Measurements from ENCODE around the gene TMEM248.
A peak's percentile ranks its signal among the peaks of the same experiment; 100 is the strongest.

Gene TMEM248

GRCh38 chr7:66919704-66920103 lies 1.3 kb upstream of the TMEM248 start:
- Mint-ChIP-seq H3K27me3 (no peaks in the 10 kb centered on the region), H3K9me3 (no peaks in the 10 kb centered on the region), H3K4me3 (peak overlapping the region; percentile 24), H3K27ac (no peak overlapping the region), H3K36me3 (no peaks in the 10 kb centered on the region), H3K4me1 (peaks cover 17% of the 10 kb centered on the region)
- DNase-seq (ENCODE audit: low spot score in 2 of 2) (no peak), ATAC-seq (ENCODE audit: low read depth) (no peak)

- Mint-ChIP-seq H3K27me3 (no peaks in the 10 kb centered on the region), H3K36me3 (peaks cover under 1% of the 10 kb centered on the region), H3K27ac (peak overlapping the region; percentile 89), H3K9me3 (no peaks in the 10 kb centered on the region), H3K4me3 (no peak overlapping the region), H3K4me1 (peaks cover 18% of the 10 kb centered on the region)
- ATAC-seq (ENCODE audit: low read depth) (no peak), DNase-seq (ENCODE audit: low spot score in 2 of 2) (no peak)
Measured at GRCh38 chr7:66920256-66920655, 769 bp upstream of the TMEM248 start.

- Mint-ChIP-seq H3K9me3 (no peaks in the 10 kb centered on the region), H3K27ac (peak overlapping the region; percentile 89), H3K4me3 (peak overlapping the region; percentile 97), H3K27me3 (no peaks in the 10 kb centered on the region), H3K4me1 (peaks cover 23% of the 10 kb centered on the region), H3K36me3 (peaks cover 6% of the 10 kb centered on the region)
- peak in 1 of 2 donors; percentile 18 for DNase-seq (ENCODE audit: low spot score in 2 of 2)
- ATAC-seq (ENCODE audit: low read depth) = peak; percentile 26
Measured at GRCh38 chr7:66921396-66921917, 432 bp downstream of the TMEM248 start.

- Mint-ChIP-seq H3K36me3 (peaks cover 6% of the 10 kb centered on the region), H3K27me3 (no peaks in the 10 kb centered on the region), H3K9me3 (no peaks in the 10 kb centered on the region), H3K27ac (peak overlapping the region; percentile 89), H3K4me1 (peaks cover 24% of the 10 kb centered on the region), H3K4me3 (peak overlapping the region; percentile 97)
- ATAC-seq (ENCODE audit: low read depth) (peak; percentile 51), DNase-seq (ENCODE audit: low spot score in 2 of 2) (peak in 1 of 2 donors; percentile 39)
Measured at GRCh38 chr7:66921918-66922486, 977 bp downstream of the TMEM248 start.

- Mint-ChIP-seq H3K36me3 (peaks cover 10% of the 10 kb centered on the region), H3K9me3 (no peaks in the 10 kb centered on the region), H3K4me3 (peak overlapping the region; percentile 8), H3K27ac (peak overlapping the region; percentile 22), H3K4me1 (peaks cover 44% of the 10 kb centered on the region), H3K27me3 (no peaks in the 10 kb centered on the region)
- DNase-seq (ENCODE audit: low spot score in 2 of 2) = no peak
- no peak for ATAC-seq (ENCODE audit: low read depth)
Measured at GRCh38 chr7:66925255-66925654, 4.2 kb downstream of the TMEM248 start.

GRCh38 chr7:66927348-66927948 lies 6.4 kb downstream of the TMEM248 start:
- Mint-ChIP-seq H3K4me1 (peaks cover 37% of the 10 kb centered on the region), H3K27me3 (no peaks in the 10 kb centered on the region), H3K9me3 (no peaks in the 10 kb centered on the region), H3K27ac (no peak overlapping the region), H3K4me3 (no peak overlapping the region), H3K36me3 (peaks cover 12% of the 10 kb centered on the region)
- DNase-seq (ENCODE audit: low spot score in 2 of 2) = no peak
- no peak for ATAC-seq (ENCODE audit: low read depth)

GRCh38 chr7:66928388-66928787 lies 7.4 kb downstream of the TMEM248 start:
- no peak overlapping the region for H3K4me3 Mint-ChIP-seq
- H3K9me3 Mint-ChIP-seq = no peaks in the 10 kb centered on the region
- DNase-seq (ENCODE audit: low spot score in 2 of 2) (no peak), ATAC-seq (ENCODE audit: low read depth) (no peak)
- peaks cover 37% of the 10 kb centered on the region for H3K4me1 Mint-ChIP-seq
- H3K36me3 Mint-ChIP-seq = peaks cover 12% of the 10 kb centered on the region
- no peak overlapping the region for H3K27ac Mint-ChIP-seq
- H3K27me3 Mint-ChIP-seq = no peaks in the 10 kb centered on the region

- H3K36me3 Mint-ChIP-seq = peaks cover 14% of the 10 kb centered on the region
- H3K27ac Mint-ChIP-seq = no peak overlapping the region
- ATAC-seq (ENCODE audit: low read depth) = no peak
- DNase-seq (ENCODE audit: low spot score in 2 of 2) = no peak
- peaks cover 39% of the 10 kb centered on the region for H3K4me1 Mint-ChIP-seq
- no peak overlapping the region for H3K4me3 Mint-ChIP-seq
- no peaks in the 10 kb centered on the region for H3K27me3 Mint-ChIP-seq
- H3K9me3 Mint-ChIP-seq = no peaks in the 10 kb centered on the region
Measured at GRCh38 chr7:66929165-66929564, 8.1 kb downstream of the TMEM248 start.

- H3K27ac Mint-ChIP-seq = no peak overlapping the region
- H3K36me3 Mint-ChIP-seq = peaks cover 17% of the 10 kb centered on the region
- H3K4me3 Mint-ChIP-seq = no peak overlapping the region
- H3K9me3 Mint-ChIP-seq = no peaks in the 10 kb centered on the region
- H3K27me3 Mint-ChIP-seq = no peaks in the 10 kb centered on the region
- H3K4me1 Mint-ChIP-seq = peaks cover 42% of the 10 kb centered on the region
- ATAC-seq (ENCODE audit: low read depth) (no peak), DNase-seq (ENCODE audit: low spot score in 2 of 2) (no peak)
Measured at GRCh38 chr7:66929935-66930334, 8.9 kb downstream of the TMEM248 start.

- Mint-ChIP-seq H3K9me3 (no peaks in the 10 kb centered on the region), H3K27ac (no peak overlapping the region), H3K27me3 (no peaks in the 10 kb centered on the region), H3K4me1 (peaks cover 40% of the 10 kb centered on the region), H3K36me3 (peaks cover 15% of the 10 kb centered on the region), H3K4me3 (no peak overlapping the region)
- no peak for DNase-seq (ENCODE audit: low spot score in 2 of 2)
- ATAC-seq (ENCODE audit: low read depth) = no peak
Measured at GRCh38 chr7:66930341-66930740, 9.3 kb downstream of the TMEM248 start.

GRCh38 chr7:66933469-66933868 lies 12.4 kb downstream of the TMEM248 start:
- Mint-ChIP-seq H3K36me3 (peaks cover 30% of the 10 kb centered on the region), H3K4me1 (peaks cover 42% of the 10 kb centered on the region), H3K27me3 (no peaks in the 10 kb centered on the region), H3K9me3 (peaks cover 2% of the 10 kb centered on the region), H3K27ac (peak overlapping the region; percentile 62), H3K4me3 (no peak overlapping the region)
- ATAC-seq (ENCODE audit: low read depth) (no peak), DNase-seq (ENCODE audit: low spot score in 2 of 2) (no peak)

- H3K4me3 Mint-ChIP-seq = no peak overlapping the region
- ATAC-seq (ENCODE audit: low read depth) (no peak), DNase-seq (ENCODE audit: low spot score in 2 of 2) (no peak)
- peaks cover 29% of the 10 kb centered on the region for H3K4me1 Mint-ChIP-seq
- no peaks in the 10 kb centered on the region for H3K27me3 Mint-ChIP-seq
- H3K36me3 Mint-ChIP-seq = peaks cover 32% of the 10 kb centered on the region
- H3K27ac Mint-ChIP-seq = no peak overlapping the region
- peaks cover 2% of the 10 kb centered on the region for H3K9me3 Mint-ChIP-seq
Measured at GRCh38 chr7:66937940-66938339, 16.9 kb downstream of the TMEM248 start.

- DNase-seq (ENCODE audit: low spot score in 2 of 2) = no peak
- peak overlapping the region; percentile 42 for H3K27ac Mint-ChIP-seq
- ATAC-seq (ENCODE audit: low read depth) = no peak
- H3K9me3 Mint-ChIP-seq = peaks cover 2% of the 10 kb centered on the region
- H3K36me3 Mint-ChIP-seq = peaks cover 32% of the 10 kb centered on the region
- H3K4me1 Mint-ChIP-seq = peaks cover 25% of the 10 kb centered on the region
- H3K27me3 Mint-ChIP-seq = no peaks in the 10 kb centered on the region
- H3K4me3 Mint-ChIP-seq = no peak overlapping the region
Measured at GRCh38 chr7:66939325-66939724, 18.3 kb downstream of the TMEM248 start.

GRCh38 chr7:66946545-66946944 lies 25.5 kb downstream of the TMEM248 start:
- Mint-ChIP-seq H3K4me1 (no peaks in the 10 kb centered on the region), H3K27me3 (no peaks in the 10 kb centered on the region), H3K9me3 (no peaks in the 10 kb centered on the region), H3K27ac (no peak overlapping the region), H3K36me3 (peaks cover 19% of the 10 kb centered on the region), H3K4me3 (no peak overlapping the region)
- no peak for ATAC-seq (ENCODE audit: low read depth)
- no peak for DNase-seq (ENCODE audit: low spot score in 2 of 2)
